WTC11 (cell line): ENCODE results near the gene RGMB.

Experiments
- CREM ChIP-seq: sonication (generic); formaldehyde crosslinking; IDR thresholded peaks from 2 replicates; pipeline ENCODE4 v1.8.1; 2022; ENCODE audit warnings: mild to moderate bottlenecking, missing genetic modification reagents, moderate library complexity
- CTCF ChIP-seq: fragments of 200-600 bp; IDR thresholded peaks from 2 replicates; pipeline ENCODE4 v1.8.0; 2022; ENCODE audit warnings: antibody characterized with exemption
- ESRRA ChIP-seq: sonication (generic); formaldehyde crosslinking; IDR thresholded peaks from 2 replicates; pipeline ENCODE4 v1.8.1; 2022; ENCODE audit warnings: mild to moderate bottlenecking, missing genetic modification reagents, borderline replicate concordance
- ETV6 ChIP-seq: sonication (generic); formaldehyde crosslinking; IDR thresholded peaks from 2 replicates; pipeline ENCODE4 v1.8.1; 2022; ENCODE audit warnings: mild to moderate bottlenecking, missing genetic modification reagents
- GTF2I ChIP-seq: fragments of 250-450 bp; sonication (Bioruptor Pico); conservative IDR thresholded peaks from 2 replicates; pipeline ENCODE4 v1.4.0; 2021; ENCODE audit warnings: mild to moderate bottlenecking
- NFE2L1 ChIP-seq: sonication (generic); formaldehyde crosslinking; IDR thresholded peaks from 2 replicates; pipeline ENCODE4 v1.8.1; 2023; ENCODE audit warnings: missing genetic modification reagents
- SP1 ChIP-seq: sonication (generic); formaldehyde crosslinking; conservative IDR thresholded peaks from 2 replicates; pipeline ENCODE4 v1.8.1; 2022; ENCODE audit warnings: missing genetic modification reagents

- TF ChIP-seq SP1 (CRISPR knock-in tag) (no peak), ESRRA (CRISPR knock-in tag) (no peak), GTF2I (CRISPR knock-in tag) (no peak), NFE2L1 (no peak), CTCF (no peak), CREM (CRISPR knock-in tag) (no peak), ETV6 (no peak)
These were observed 17.6 kb downstream of the RGMB start for GRCh38 chr5:98791001-98791519.
